Measurements from ENCODE around the gene GC. TPM values are rescaled to one million over a fixed set of nuclear protein-coding genes. Genes with fewer than 3 reads are reported as not detected.
"Not testable (repeated sequence)": the region's sequence is repeated elsewhere in the genome, so short reads cannot be mapped to it uniquely, and the experiment has no call there.

GC gene
- total and polyA plus RNA-seq, 2 of the 8 experiments (the other 6 are each of a cell fraction or from before 2014, with no cell fraction given), result 0.09 to 0.34 TPM

DNA sequence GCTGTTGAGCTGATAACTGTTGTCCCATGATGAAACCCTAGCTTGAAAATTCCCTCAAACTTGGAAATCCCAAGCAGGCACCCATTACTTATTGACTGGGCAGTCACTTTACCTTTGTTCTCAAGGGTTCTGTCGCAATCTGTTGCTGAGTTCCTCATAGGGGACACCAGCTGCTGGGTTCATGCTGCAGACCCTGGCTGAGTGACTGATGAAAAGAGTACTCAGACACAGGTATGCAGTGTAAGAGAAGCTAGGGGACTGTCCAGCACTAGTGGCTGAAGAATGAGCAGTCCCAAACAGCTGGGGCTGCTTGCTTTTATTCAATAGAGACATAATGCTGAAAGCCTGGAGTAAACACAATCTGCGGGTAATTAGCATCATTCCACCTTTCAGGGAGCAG, 21.4 kb upstream of the GC start:
- H2BK20ac ChIP-seq (ENCODE audit: low read length); H4K8ac ChIP-seq (ENCODE audit: extremely low read depth, insufficient read depth, low read length); H3K27ac ChIP-seq (ENCODE audit: low read depth, low read length); H3K14ac ChIP-seq (ENCODE audit: insufficient read length); H2AFZ ChIP-seq (ENCODE audit: low read length); H3K4me1 ChIP-seq (replicated peaks in 1 of 4; ENCODE audit: control insufficient read depth in 3 of 4, insufficient read depth in 4 of 4, low read length in 3 of 4); H3K79me2 ChIP-seq (ENCODE audit: control insufficient read depth in 1 of 2, insufficient read depth in 2 of 2, low read length in 2 of 2); H3K36me3 ChIP-seq (ENCODE audit: control insufficient read depth in 2 of 4, insufficient read depth in 4 of 4, low read length in 3 of 4); H4K91ac ChIP-seq (replicated peaks; ENCODE audit: insufficient read length, low read length); H2BK5ac ChIP-seq (ENCODE audit: low read depth, low read length); H3K27me3 ChIP-seq (replicated peaks in 1 of 4; ENCODE audit: control insufficient read depth in 3 of 4, extremely low read depth in 1 of 4, insufficient read depth in 3 of 4, low read length in 3 of 4); H3K4me3 ChIP-seq (ENCODE audit: extremely low read depth in 1 of 4, insufficient read depth in 2 of 4, low read depth in 3 of 4, low read length in 4 of 4); POLR2A ChIA-PET (ENCODE audit: partially characterized antibody); H3K4ac ChIP-seq (replicated peaks; ENCODE audit: insufficient read length, low read depth, low read length); H3K9me3 ChIP-seq (ENCODE audit: insufficient read depth in 2 of 2, low read depth in 1 of 2, low read length in 1 of 2); H3K23me2 ChIP-seq (ENCODE audit: low read depth, low read length); H3K79me1 ChIP-seq (ENCODE audit: low read depth, low read length); H4K5ac ChIP-seq (ENCODE audit: insufficient read length, low read depth, low read length); H2BK15ac ChIP-seq (ENCODE audit: low read length); H3K56ac ChIP-seq (replicated peaks; ENCODE audit: insufficient read length, low read depth, low read length); H3K23ac ChIP-seq (ENCODE audit: insufficient read length); DNase-seq (ENCODE audit: low read depth in 1 of 2, low spot score in 2 of 2); H2BK12ac ChIP-seq (ENCODE audit: low read depth, low read length); H2BK120ac ChIP-seq (replicated peaks; ENCODE audit: low read depth, low read length); H3K9ac ChIP-seq (replicated peaks in 1 of 4; ENCODE audit: extremely low read depth in 1 of 4, low read depth in 3 of 4, low read length in 3 of 4); CTCF ChIA-PET (ENCODE audit: partially characterized antibody); H4K20me1 ChIP-seq (replicated peaks in 1 of 2; ENCODE audit: control insufficient read depth in 1 of 2, insufficient read depth in 2 of 2, low read length in 2 of 2); H3K4me2 ChIP-seq (ENCODE audit: insufficient read depth in 1 of 2, low read depth in 2 of 2, low read length in 2 of 2); H3K18ac ChIP-seq (ENCODE audit: extremely low read depth, low read length); H2AK5ac ChIP-seq (ENCODE audit: low read depth, low read length): not testable (repeated sequence)
- WGBS, 2 experiments (ENCODE audit: extremely low coverage in 1 of 2, insufficient coverage in 1 of 2, insufficient read length in 1 of 2, insufficient replicate concordance in 2 of 2, low coverage in 1 of 2, low lambda C conversion rate in 2 of 2, missing lambda C conversion rate in 1 of 2), result 88% methylated on average over 2 of the region's 2 CpGs; no CpG with 5 or more reads in 1 of the 2 experiments
- peak; percentile 45 for FAIRE-seq

DNA sequence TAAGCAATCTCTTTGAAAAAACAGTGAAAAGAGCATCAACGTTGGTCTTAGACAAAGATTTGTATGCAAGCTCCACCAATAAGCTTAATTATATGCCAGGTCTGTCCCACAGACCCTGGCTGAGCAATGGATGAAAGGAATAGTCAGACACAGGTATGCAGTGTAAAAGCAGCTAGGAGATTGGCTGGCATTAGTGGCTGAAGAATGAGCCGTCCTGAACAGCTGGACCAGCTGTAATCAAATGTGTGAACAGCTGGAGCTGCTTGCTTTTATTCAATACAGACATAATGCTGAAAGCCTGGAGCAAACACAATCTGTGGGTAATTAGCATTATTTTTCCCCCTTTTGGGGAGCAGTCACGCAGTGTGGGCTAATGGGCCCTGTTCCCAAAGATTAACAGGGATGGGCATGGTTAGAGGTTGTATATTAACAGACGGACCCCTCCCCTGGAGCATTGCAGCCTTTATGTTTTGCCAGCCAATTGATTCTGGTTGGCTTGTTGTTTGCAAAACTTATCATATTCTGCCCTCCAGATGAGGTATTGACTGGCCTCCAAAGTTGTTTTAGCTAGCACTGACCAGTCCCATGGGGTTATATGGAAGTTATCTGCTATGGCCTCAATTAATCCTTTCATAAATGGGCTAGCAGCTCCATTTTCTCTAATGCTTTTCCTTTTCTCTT, 20.3 kb upstream of the GC start:
- DNase-seq (ENCODE audit: low read depth in 1 of 2, low spot score in 2 of 2); H2AFZ ChIP-seq (ENCODE audit: low read length); H3K4me1 ChIP-seq (replicated peaks in 1 of 4; ENCODE audit: control insufficient read depth in 3 of 4, insufficient read depth in 4 of 4, low read length in 3 of 4); H3K23ac ChIP-seq (ENCODE audit: insufficient read length); H3K56ac ChIP-seq (replicated peaks; ENCODE audit: insufficient read length, low read depth, low read length); H3K4me3 ChIP-seq (ENCODE audit: extremely low read depth in 1 of 4, insufficient read depth in 2 of 4, low read depth in 3 of 4, low read length in 4 of 4); H4K5ac ChIP-seq (ENCODE audit: insufficient read length, low read depth, low read length); H4K8ac ChIP-seq (ENCODE audit: extremely low read depth, insufficient read depth, low read length); H2BK15ac ChIP-seq (ENCODE audit: low read length); H3K9me3 ChIP-seq (ENCODE audit: insufficient read depth in 2 of 2, low read depth in 1 of 2, low read length in 1 of 2); H3K79me1 ChIP-seq (ENCODE audit: low read depth, low read length); H3K79me2 ChIP-seq (ENCODE audit: control insufficient read depth in 1 of 2, insufficient read depth in 2 of 2, low read length in 2 of 2); H2BK12ac ChIP-seq (ENCODE audit: low read depth, low read length); H2BK20ac ChIP-seq (ENCODE audit: low read length); H3K27me3 ChIP-seq (replicated peaks in 1 of 4; ENCODE audit: control insufficient read depth in 3 of 4, extremely low read depth in 1 of 4, insufficient read depth in 3 of 4, low read length in 3 of 4); H4K20me1 ChIP-seq (replicated peaks in 1 of 2; ENCODE audit: control insufficient read depth in 1 of 2, insufficient read depth in 2 of 2, low read length in 2 of 2); H2BK120ac ChIP-seq (replicated peaks; ENCODE audit: low read depth, low read length); H3K27ac ChIP-seq (ENCODE audit: low read depth, low read length); H3K14ac ChIP-seq (ENCODE audit: insufficient read length); H2BK5ac ChIP-seq (ENCODE audit: low read depth, low read length); H3K23me2 ChIP-seq (ENCODE audit: low read depth, low read length); H3K18ac ChIP-seq (ENCODE audit: extremely low read depth, low read length); H2AK5ac ChIP-seq (ENCODE audit: low read depth, low read length); H3K4ac ChIP-seq (replicated peaks; ENCODE audit: insufficient read length, low read depth, low read length); H4K91ac ChIP-seq (replicated peaks; ENCODE audit: insufficient read length, low read length); H3K4me2 ChIP-seq (ENCODE audit: insufficient read depth in 1 of 2, low read depth in 2 of 2, low read length in 2 of 2); H3K9ac ChIP-seq (replicated peaks in 1 of 4; ENCODE audit: extremely low read depth in 1 of 4, low read depth in 3 of 4, low read length in 3 of 4); POLR2A ChIA-PET (ENCODE audit: partially characterized antibody); H3K36me3 ChIP-seq (ENCODE audit: control insufficient read depth in 2 of 4, insufficient read depth in 4 of 4, low read length in 3 of 4): not testable (repeated sequence)
- peak; percentile 69 for FAIRE-seq
- 94% methylated on average over 4 of the region's 4 CpGs; no CpG with 5 or more reads in 1 of the 2 experiments for WGBS, 2 experiments (ENCODE audit: extremely low coverage in 1 of 2, insufficient coverage in 1 of 2, insufficient read length in 1 of 2, insufficient replicate concordance in 2 of 2, low coverage in 1 of 2, low lambda C conversion rate in 2 of 2, missing lambda C conversion rate in 1 of 2)
- CTCF ChIA-PET (ENCODE audit: partially characterized antibody), result interaction anchor here (0.8 to 1.0 kb wide), 2 partner anchors 21 to 109 kb away, joined by 3 to 5 read pairs; partner anchors contain the start of gene GC

Measured in H1 (cell line).